A549 (cell line): ENCODE measurements around the gene KRT13.

Experiments
- EP300 ChIP-seq, 2 experiments: fragments of >200 bp; sonication (Bioruptor Twin); formaldehyde crosslinking; IDR thresholded peaks; 2 replicates in 1 of 2; 3 replicates in 1 of 2; pipeline ENCODE4 v1.6.1; 2016 to 2017
- MAX ChIP-seq: IDR thresholded peaks from 2 replicates; pipeline ENCODE4 v1.6.1; 2012
- MYC ChIP-seq: IDR thresholded peaks from 2 replicates; pipeline ENCODE4 v1.6.1; 2012; ENCODE audit warnings: mild to moderate bottlenecking, inconsistent platforms, low read length, improper control_type of control experiment, borderline replicate concordance
- POLR2A ChIP-seq: IDR thresholded peaks from 2 replicates; pipeline ENCODE4 v1.6.1; 2012; ENCODE audit warnings: mild to moderate bottlenecking, low read length
- TF ChIP-seq, protein P1 (sequence below): fragments of >200 bp; sonication (Bioruptor Twin); formaldehyde crosslinking; IDR thresholded peaks from 3 replicates; pipeline ENCODE4 v1.5.1; 2016

GRCh38 chr17:41522301-41523224 lies 17.2 kb upstream of the KRT13 start:
- TF ChIP-seq MAX (no peak), POLR2A (no peak), EP300 (IDR thresholded peaks at IDR 0.05) (no peak), MYC (no peak)
- TF ChIP-seq, protein P1, sequence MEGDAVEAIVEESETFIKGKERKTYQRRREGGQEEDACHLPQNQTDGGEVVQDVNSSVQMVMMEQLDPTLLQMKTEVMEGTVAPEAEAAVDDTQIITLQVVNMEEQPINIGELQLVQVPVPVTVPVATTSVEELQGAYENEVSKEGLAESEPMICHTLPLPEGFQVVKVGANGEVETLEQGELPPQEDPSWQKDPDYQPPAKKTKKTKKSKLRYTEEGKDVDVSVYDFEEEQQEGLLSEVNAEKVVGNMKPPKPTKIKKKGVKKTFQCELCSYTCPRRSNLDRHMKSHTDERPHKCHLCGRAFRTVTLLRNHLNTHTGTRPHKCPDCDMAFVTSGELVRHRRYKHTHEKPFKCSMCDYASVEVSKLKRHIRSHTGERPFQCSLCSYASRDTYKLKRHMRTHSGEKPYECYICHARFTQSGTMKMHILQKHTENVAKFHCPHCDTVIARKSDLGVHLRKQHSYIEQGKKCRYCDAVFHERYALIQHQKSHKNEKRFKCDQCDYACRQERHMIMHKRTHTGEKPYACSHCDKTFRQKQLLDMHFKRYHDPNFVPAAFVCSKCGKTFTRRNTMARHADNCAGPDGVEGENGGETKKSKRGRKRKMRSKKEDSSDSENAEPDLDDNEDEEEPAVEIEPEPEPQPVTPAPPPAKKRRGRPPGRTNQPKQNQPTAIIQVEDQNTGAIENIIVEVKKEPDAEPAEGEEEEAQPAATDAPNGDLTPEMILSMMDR = no peak
